HepG2 (cell line): ENCODE measurements around the gene ANP32B. TPM values are rescaled to one million over a fixed set of nuclear protein-coding genes. Genes with fewer than 3 reads are reported as not detected.
A peak's percentile ranks its signal among the peaks of the same experiment; 100 is the strongest.

Experiments
- ATF4 ChIP-seq, 2 experiments: fragments of 450-650 bp in 1 of 2; sonication (generic) in 1 of 2; formaldehyde crosslinking; IDR thresholded peaks; 2 replicates each; pipeline versions ENCODE4 v1.5.0 to v1.8.0; 2020 to 2022; ENCODE audit warnings: mild to moderate bottlenecking in 1 of 2, missing genetic modification reagents in 1 of 2
- MBD4 ChIP-seq: IDR thresholded peaks from 2 replicates; pipeline ENCODE4 v1.6.1; 2012; ENCODE audit warnings: low read length, inconsistent platforms, borderline replicate concordance
- PLRG1 ChIP-seq: fragments of 450-650 bp; conservative IDR thresholded peaks from 2 replicates; pipeline ENCODE4 v1.6.1; 2016
- RBAK ChIP-seq: sonication (generic); formaldehyde crosslinking; IDR thresholded peaks from 2 replicates; pipeline ENCODE4 v1.5.1; 2020; ENCODE audit warnings: mild to moderate bottlenecking, missing genetic modification reagents
- RXRA ChIP-seq: sonication (generic); formaldehyde crosslinking; IDR thresholded peaks from 2 replicates; pipeline ENCODE4 v1.5.1; 2020; ENCODE audit warnings: missing genetic modification reagents
- SIN3A ChIP-seq: IDR thresholded peaks from 2 replicates; pipeline ENCODE4 v1.6.1; 2011; ENCODE audit warnings: low read depth, mild to moderate bottlenecking, control low read depth, low read length, borderline replicate concordance
- SOX5 ChIP-seq: IDR thresholded peaks from 2 replicates; pipeline ENCODE4 v1.6.1; 2016; ENCODE audit warnings: borderline replicate concordance
- SP2 ChIP-seq: sonication (generic); formaldehyde crosslinking; IDR thresholded peaks from 2 replicates; pipeline ENCODE4 v1.5.1; 2020; ENCODE audit warnings: mild to moderate bottlenecking, missing genetic modification reagents
- ZNF224 ChIP-seq: sonication (generic); formaldehyde crosslinking; IDR thresholded peaks from 2 replicates; pipeline ENCODE4 v1.5.0; 2020; ENCODE audit warnings: mild to moderate bottlenecking, missing genetic modification reagents
- ZNF292 ChIP-seq: sonication (generic); formaldehyde crosslinking; IDR thresholded peaks from 2 replicates; pipeline ENCODE4 v1.8.1; 2022; ENCODE audit warnings: mild to moderate bottlenecking, low read depth, missing genetic modification reagents, borderline replicate concordance
- ZNF564 ChIP-seq: sonication (generic); formaldehyde crosslinking; IDR thresholded peaks from 2 replicates; pipeline ENCODE4 v1.8.1; 2023; ENCODE audit warnings: mild to moderate bottlenecking, missing genetic modification reagents
- ZNF841 ChIP-seq: sonication (generic); formaldehyde crosslinking; IDR thresholded peaks from 2 replicates; pipeline ENCODE4 v1.8.1; 2023; ENCODE audit warnings: missing genetic modification reagents, borderline replicate concordance
- ZSCAN29 ChIP-seq: sonication (generic); formaldehyde crosslinking; conservative IDR thresholded peaks from 2 replicates; pipeline ENCODE4 v1.4.0; 2020; ENCODE audit warnings: mild to moderate bottlenecking, missing genetic modification reagents
- polyA plus RNA-seq, 8 experiments: library from polyadenylated mRNA; depleted of rRNA in 3 of 8; stranded (reverse) in 7 of 8; unstranded in 1 of 8; fragments of >200 nt; fragmentation: Illumina TruSeq in 4 of 8; extraction: Trizol in 4 of 8; gene quantifications; 2 replicates each; pipeline versions ENCODE4 v1.2.1 to v1.2.3, GENCODE V29; 2011 to 2016; ENCODE audit warnings: low read depth in 4 of 8, missing spikeins in 1 of 8, mixed read lengths in 1 of 8; ENCODE audit not compliant: insufficient read depth in 1 of 8
- total RNA-seq, 5 experiments: library from RNA; depleted of rRNA; stranded (reverse); fragments of >200 nt; fragmentation: Illumina TruSeq; extraction: Trizol; gene quantifications; 2 replicates each; pipeline ENCODE4 v1.2.3, GENCODE V29; 2016; ENCODE audit warnings: low read depth in 1 of 5
- TF ChIP-seq, protein P1 (sequence below): sonication (generic); formaldehyde crosslinking; IDR thresholded peaks from 2 replicates; pipeline ENCODE4 v1.4.0; 2020; ENCODE audit warnings: missing genetic modification reagents
- TF ChIP-seq, protein P2 (sequence below): sonication (generic); formaldehyde crosslinking; IDR thresholded peaks from 2 replicates; pipeline ENCODE4 v1.4.0; 2020; ENCODE audit warnings: mild to moderate bottlenecking, missing genetic modification reagents, borderline replicate concordance
- TF ChIP-seq, protein P3 (sequence below): sonication (generic); formaldehyde crosslinking; IDR thresholded peaks from 2 replicates; pipeline ENCODE4 v1.4.0; 2020; ENCODE audit warnings: missing genetic modification reagents
- TF ChIP-seq, protein P4 (sequence below): sonication (generic); formaldehyde crosslinking; IDR thresholded peaks from 2 replicates; pipeline ENCODE4 v1.4.0; 2020; ENCODE audit warnings: missing genetic modification reagents, borderline replicate concordance
- TF ChIP-seq, protein P5 (sequence below): sonication (generic); formaldehyde crosslinking; IDR thresholded peaks from 2 replicates; pipeline ENCODE4 v1.8.1; 2023; ENCODE audit warnings: missing genetic modification reagents, inconsistent platforms, borderline replicate concordance

The ANP32B gene
- total and polyA plus RNA-seq, 2 of the 13 experiments (the other 11 are each of a cell fraction or from before 2014, with no cell fraction given): 22.1 to 37.5 TPM

- TF ChIP-seq ZNF841 (CRISPR knock-in tag) (no peak; the same call in 1 of the 2 replicates), ZSCAN29 (CRISPR knock-in tag) (no peak), MBD4 (no peak), SP2 (CRISPR knock-in tag) (peak; percentile 76), ZNF292 (CRISPR knock-in tag) (no peak; the same call in 1 of the 2 replicates), SOX5 (CRISPR knock-in tag) (no peak), RXRA (CRISPR knock-in tag) (peak; percentile 43), RBAK (no peak), ATF4 (CRISPR knock-in tag; IDR thresholded peaks at IDR 0.05) (no peak), SIN3A (0 out of 2 replicates have a peak, but pooled peaks have one; percentile 89), ZNF224 (no peak), PLRG1 (no peak), ZNF564 (CRISPR knock-in tag) (peak; percentile 80; the same call in 1 of the 2 replicates)
- TF ChIP-seq, protein P1, sequence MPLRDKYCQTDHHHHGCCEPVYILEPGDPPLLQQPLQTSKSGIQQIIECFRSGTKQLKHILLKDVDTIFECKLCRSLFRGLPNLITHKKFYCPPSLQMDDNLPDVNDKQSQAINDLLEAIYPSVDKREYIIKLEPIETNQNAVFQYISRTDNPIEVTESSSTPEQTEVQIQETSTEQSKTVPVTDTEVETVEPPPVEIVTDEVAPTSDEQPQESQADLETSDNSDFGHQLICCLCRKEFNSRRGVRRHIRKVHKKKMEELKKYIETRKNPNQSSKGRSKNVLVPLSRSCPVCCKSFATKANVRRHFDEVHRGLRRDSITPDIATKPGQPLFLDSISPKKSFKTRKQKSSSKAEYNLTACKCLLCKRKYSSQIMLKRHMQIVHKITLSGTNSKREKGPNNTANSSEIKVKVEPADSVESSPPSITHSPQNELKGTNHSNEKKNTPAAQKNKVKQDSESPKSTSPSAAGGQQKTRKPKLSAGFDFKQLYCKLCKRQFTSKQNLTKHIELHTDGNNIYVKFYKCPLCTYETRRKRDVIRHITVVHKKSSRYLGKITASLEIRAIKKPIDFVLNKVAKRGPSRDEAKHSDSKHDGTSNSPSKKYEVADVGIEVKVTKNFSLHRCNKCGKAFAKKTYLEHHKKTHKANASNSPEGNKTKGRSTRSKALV (CRISPR knock-in tag): peak; percentile 60
- TF ChIP-seq, protein P2, sequence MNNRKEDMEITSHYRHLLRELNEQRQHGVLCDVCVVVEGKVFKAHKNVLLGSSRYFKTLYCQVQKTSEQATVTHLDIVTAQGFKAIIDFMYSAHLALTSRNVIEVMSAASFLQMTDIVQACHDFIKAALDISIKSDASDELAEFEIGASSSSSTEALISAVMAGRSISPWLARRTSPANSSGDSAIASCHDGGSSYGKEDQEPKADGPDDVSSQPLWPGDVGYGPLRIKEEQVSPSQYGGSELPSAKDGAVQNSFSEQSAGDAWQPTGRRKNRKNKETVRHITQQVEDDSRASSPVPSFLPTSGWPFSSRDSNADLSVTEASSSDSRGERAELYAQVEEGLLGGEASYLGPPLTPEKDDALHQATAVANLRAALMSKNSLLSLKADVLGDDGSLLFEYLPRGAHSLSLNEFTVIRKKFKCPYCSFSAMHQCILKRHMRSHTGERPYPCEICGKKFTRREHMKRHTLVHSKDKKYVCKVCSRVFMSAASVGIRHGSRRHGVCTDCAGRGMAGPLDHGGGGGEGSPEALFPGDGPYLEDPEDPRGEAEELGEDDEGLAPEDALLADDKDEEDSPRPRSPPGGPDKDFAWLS (CRISPR knock-in tag): no peak
- TF ChIP-seq, protein P3, sequence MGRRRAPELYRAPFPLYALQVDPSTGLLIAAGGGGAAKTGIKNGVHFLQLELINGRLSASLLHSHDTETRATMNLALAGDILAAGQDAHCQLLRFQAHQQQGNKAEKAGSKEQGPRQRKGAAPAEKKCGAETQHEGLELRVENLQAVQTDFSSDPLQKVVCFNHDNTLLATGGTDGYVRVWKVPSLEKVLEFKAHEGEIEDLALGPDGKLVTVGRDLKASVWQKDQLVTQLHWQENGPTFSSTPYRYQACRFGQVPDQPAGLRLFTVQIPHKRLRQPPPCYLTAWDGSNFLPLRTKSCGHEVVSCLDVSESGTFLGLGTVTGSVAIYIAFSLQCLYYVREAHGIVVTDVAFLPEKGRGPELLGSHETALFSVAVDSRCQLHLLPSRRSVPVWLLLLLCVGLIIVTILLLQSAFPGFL (CRISPR knock-in tag): 0 out of 2 replicates have a peak, but pooled peaks have one; percentile 40
- TF ChIP-seq, protein P4, sequence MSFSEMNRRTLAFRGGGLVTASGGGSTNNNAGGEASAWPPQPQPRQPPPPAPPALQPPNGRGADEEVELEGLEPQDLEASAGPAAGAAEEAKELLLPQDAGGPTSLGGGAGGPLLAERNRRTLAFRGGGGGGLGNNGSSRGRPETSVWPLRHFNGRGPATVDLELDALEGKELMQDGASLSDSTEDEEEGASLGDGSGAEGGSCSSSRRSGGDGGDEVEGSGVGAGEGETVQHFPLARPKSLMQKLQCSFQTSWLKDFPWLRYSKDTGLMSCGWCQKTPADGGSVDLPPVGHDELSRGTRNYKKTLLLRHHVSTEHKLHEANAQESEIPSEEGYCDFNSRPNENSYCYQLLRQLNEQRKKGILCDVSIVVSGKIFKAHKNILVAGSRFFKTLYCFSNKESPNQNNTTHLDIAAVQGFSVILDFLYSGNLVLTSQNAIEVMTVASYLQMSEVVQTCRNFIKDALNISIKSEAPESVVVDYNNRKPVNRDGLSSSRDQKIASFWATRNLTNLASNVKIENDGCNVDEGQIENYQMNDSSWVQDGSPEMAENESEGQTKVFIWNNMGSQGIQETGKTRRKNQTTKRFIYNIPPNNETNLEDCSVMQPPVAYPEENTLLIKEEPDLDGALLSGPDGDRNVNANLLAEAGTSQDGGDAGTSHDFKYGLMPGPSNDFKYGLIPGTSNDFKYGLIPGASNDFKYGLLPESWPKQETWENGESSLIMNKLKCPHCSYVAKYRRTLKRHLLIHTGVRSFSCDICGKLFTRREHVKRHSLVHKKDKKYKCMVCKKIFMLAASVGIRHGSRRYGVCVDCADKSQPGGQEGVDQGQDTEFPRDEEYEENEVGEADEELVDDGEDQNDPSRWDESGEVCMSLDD (CRISPR knock-in tag): peak; percentile 73
- TF ChIP-seq, protein P5, sequence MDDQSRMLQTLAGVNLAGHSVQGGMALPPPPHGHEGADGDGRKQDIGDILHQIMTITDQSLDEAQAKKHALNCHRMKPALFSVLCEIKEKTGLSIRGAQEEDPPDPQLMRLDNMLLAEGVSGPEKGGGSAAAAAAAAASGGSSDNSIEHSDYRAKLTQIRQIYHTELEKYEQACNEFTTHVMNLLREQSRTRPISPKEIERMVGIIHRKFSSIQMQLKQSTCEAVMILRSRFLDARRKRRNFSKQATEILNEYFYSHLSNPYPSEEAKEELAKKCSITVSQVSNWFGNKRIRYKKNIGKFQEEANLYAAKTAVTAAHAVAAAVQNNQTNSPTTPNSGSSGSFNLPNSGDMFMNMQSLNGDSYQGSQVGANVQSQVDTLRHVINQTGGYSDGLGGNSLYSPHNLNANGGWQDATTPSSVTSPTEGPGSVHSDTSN (CRISPR knock-in tag): no peak
Measured at GRCh38 chr9:98056269-98057137, 73.4 kb downstream of the ANP32B start, which contains the start of gene NANS (continued).
